ENCODE measurements around the gene TMEM170A.
"Not testable (repeated sequence)": the region's sequence is repeated elsewhere in the genome, so short reads cannot be mapped to it uniquely, and the experiment has no call there.

DNA sequence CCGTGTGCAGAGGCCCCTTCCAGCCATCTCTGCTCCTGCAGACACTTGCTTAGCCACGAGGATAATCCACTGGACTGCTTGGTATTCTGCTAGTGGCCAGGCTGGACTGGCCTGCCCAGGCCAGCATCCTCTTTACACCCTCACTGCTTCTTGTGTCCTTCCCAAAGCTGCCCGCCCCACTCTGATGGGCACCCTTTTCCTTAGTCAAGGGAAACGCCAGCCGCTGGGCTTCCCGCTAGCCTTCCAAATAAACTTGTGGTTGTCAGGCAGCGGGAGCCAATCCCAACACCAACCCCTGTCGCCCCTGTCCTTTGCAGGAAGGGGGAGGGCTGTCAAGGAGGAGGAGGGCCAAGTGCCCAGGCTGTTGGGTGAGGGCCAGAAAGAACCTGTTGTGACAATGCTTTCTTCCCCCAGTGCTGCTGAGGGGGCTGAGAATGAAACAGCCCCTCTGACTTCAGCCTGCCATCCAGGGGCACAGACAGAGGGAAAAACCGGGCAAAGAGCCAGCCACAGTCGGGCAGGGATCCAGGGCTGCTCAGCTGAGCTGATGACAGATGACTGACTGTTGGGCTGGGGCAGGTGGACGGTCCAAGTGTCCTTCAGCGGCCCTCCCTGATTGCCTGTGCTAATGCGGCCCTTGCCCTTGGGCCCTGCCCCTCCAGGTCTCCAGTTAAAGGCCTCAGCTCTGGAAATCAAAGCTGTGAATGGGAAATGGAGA is 34.3 kb upstream of the TMEM170A start:
- TF ChIP-seq EZH2 (IDR thresholded peaks at IDR 0.05; ENCODE audit: borderline replicate concordance, low read depth, low read length, severe bottlenecking) = not testable (repeated sequence)
- TF ChIP-seq, protein P1, sequence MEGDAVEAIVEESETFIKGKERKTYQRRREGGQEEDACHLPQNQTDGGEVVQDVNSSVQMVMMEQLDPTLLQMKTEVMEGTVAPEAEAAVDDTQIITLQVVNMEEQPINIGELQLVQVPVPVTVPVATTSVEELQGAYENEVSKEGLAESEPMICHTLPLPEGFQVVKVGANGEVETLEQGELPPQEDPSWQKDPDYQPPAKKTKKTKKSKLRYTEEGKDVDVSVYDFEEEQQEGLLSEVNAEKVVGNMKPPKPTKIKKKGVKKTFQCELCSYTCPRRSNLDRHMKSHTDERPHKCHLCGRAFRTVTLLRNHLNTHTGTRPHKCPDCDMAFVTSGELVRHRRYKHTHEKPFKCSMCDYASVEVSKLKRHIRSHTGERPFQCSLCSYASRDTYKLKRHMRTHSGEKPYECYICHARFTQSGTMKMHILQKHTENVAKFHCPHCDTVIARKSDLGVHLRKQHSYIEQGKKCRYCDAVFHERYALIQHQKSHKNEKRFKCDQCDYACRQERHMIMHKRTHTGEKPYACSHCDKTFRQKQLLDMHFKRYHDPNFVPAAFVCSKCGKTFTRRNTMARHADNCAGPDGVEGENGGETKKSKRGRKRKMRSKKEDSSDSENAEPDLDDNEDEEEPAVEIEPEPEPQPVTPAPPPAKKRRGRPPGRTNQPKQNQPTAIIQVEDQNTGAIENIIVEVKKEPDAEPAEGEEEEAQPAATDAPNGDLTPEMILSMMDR (IDR thresholded peaks at IDR 0.05; ENCODE audit: borderline replicate concordance, extremely low read depth, low read length, poor library complexity, severe bottlenecking) = not testable (repeated sequence)
